ENCODE results near the gene SEC14L3.

The SEC14L3 gene

DNA sequence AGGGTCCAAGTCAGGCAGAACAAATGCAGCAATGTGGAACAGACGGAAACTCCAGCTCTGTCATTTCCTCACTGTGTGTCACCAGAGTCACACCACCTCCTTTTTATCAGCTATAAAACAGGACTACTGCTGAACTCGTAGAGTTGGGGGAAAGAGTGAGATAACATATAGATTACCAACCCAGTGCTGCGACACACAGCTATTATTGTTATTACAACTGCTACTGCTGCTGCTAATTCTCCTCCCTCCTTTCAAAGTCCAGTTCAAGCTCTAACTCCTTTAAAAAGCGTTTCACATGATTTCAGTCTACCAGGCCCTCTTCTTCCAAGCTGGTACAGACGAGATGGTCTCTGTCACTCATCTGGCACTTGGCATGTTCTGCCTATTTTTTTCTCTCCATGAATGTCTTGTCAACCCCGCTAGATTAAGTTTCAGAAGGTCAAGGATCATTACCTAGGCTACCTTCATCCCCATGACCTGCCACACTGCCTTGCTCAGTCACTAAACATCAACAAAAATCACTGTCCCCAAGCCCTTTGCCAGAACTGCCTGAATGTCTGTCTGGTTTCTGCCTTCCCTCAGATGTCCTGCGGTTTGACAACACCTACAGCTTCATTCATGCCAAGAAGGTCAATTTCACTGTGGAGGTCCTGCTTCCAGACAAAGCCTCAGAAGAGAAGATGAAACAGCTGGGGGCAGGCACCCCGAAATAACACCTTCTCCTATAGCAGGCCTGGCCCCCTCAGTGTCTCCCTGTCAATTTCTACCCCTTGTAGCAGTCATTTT, 49.9 kb downstream of the SEC14L3 start:
- DNase-seq = no peak

DNA sequence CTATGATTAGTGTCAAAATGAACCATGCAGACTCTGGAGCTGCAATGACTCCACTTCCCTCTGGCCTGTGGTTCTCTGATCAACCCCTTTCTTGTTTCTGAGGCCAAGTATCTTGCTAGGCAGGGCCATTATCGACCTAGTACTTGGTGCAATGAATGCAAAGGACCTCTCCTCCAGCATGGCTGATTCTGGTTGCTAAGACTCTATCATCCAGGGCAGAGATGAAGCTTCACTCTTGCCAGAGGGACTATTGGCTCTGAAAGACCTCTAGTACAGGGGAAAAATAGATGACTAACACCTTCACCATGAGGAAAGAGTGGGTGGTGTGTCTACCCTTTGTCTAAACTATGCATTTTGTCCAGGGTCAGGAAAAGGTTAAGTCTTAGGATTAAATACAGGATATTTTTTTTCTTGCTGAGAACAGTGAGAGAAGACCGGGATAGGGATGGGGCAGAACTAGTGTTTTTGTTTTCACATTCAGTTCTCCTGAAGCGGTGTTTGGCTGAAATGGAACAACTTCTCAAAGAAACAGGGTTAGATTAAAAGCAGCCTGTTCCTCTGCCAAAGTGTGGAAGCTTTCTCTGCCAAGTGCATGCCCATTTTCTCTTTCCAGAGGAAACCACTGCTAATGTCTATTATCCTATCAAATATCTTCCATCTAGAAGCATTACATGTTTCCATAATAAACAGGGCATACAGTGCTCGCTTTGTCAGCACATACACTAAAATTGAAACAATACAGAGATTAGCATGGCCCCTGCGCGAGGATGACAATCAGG, 51.3 kb downstream of the SEC14L3 start:
- no peak for DNase-seq

DNA sequence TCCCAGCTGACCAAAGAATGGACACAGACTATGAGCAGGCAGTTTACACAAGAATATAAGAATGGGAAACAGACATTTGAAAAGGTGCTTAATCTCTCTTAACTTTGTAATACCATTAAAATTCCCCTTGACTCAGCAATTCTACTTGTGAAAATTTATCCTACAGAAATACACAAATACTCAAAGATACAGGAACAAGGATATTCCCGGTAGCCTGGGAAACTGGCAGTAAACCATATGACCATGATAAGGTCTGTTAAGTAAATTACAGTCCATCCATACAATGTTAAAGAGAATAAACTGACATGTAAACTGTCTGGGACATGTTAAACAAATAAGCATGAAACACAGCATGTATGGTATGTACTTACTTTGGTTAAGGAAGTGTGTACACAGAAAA, 55.0 kb downstream of the SEC14L3 start:
- no peak for DNase-seq

DNA sequence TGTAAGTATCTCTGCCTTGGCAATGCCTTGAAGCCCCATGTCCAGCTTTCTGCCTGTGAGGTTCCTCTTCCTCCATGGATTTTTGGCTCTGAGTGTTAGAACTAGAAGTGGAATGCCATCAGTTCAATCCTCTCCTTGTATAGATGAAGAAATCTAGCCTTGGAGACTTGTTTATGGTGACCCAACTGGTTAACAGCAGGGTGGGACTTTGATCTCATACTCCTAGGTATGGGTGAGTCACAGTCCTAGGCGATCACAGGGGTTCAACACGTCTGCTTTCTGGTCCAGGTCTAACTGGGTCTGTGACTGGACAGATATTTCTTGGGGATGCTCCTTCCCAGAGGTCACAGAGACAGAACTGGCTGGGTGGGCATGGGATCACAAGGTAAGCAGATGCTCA, 55.4 kb downstream of the SEC14L3 start:
- DNase-seq = no peak

DNA sequence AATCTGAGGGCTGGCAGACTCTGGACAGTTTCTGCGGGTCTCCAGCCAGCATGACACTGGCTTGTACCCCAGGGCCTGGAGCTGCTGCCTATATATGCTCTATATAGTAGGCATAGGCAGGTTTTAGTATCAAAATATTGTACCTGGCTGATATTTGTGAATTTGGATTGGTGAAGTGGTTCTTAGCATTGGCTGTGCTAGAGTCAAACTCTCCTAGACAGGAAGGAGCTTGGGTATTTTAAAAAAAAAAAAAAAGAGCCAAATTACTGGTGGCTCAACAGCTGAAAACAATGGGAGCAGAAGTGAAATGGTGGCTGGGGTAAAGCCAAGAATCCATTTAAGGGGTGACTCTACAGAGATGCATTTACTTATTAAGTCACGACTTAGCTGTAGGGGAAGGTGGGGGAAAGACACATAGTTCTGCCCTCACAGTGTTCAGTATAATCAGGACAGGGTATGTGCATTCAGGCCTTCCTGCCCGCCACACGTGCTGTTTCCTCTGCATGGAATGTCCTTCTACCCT, 57.2 kb downstream of the SEC14L3 start:
- DNase-seq = no peak

DNA sequence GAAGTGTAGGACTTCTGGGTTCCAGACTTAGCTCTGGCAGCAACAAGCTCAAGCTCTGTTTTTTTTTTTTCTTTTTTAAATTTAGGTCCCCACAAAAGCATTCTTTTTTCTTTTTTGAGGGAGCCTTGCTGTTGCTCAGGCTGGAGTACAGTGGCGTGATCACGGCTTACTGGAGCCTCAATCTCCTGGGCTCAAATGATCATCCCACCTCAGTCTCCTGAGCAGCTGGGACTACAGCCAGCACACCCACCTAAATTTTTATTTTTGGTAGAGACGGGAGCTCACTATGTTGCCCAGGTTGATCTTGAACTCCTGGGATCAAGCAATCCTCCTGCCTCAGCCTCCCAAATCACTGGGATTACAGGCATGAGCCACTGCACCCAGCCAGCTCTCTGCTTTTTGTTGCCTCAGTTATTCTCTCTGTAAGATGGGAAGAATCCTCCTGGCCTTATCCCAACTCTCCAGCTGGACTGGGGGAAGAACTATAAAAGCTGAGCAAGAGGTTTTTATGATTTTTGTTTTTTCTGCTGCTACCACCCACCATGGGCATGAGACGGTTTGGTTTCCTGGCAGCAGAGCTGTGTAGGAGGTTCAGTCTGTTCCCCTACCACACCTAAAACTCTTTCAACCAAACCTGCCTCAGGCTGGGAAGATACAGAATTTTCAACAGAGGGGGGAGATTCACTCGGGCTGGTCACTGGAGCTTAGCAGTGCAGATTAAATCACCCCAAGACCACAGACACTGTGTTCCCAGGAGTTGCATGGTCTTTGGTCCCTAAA, 57.9 kb downstream of the SEC14L3 start:
- DNase-seq = no peak

DNA sequence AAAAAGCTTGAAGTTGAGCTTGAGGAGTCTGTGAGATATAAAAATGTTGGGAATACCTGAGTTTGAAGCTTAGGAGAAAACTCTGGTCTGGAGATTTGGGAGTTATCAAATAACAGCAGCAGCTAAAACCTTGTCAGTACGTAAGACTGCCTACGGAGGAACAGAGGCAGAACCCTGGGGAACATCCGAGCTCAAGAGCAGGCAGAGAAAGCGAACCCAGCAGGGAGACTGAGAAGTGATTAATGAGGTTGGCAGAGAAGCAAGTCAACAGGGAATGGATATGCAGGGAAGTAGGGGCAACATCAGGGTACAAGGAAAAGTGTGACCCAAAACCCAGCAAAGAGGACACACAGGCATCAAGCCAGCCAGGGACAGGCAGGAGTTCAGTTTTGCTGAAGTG, 58.8 kb downstream of the SEC14L3 start:
- no peak for DNase-seq

DNA sequence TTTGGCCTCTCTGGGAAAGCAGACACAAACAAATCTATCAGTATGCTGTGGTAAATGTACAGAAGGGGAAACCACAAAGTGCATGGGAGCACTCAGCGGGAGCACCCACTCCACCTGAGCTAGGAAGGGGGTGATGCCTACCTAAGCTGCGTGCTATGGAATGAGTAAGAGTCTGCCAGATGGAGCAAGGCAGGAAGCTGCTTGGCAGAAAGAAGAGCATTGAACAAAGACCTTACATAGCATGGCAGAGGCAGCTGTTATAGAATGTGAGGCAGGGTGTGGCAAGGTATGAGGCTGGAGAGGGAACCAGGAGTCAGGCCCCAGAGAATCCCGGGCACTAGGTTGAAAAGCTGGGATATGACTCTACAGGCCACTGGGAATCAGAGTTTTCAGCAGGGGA, 60.0 kb downstream of the SEC14L3 start:
- no peak for DNase-seq

Measured in activated naive CD4-positive, alpha-beta T cell treated with anti-CD3 and anti-CD28 coated beads, Interleukin-2, amount 50 U/mL, for 16 hours (primary cell).